Natural killer cell (primary cell): Measurements from ENCODE around the gene MOCS3. TPM values are rescaled to one million over a fixed set of nuclear protein-coding genes. Genes with fewer than 3 reads are reported as not detected.

Source experiments
- ATAC-seq, 3 donors: fragments of 150-1000 bp in 2 of 3; fragments of 200-7000 bp in 1 of 3; cut with Tn5 transposase; 1 replicate in 1 of 3; 2 replicates in 2 of 3; pipeline ENCODE4 v1.10.0; 2021; ENCODE audit warnings: mild to moderate bottlenecking in 2 of 3, moderate library complexity in 2 of 3
- DNase-seq, 2 donors: peaks; one replicate each; pipeline versions ENCODE4 v3.0.0 to v3.0.0-alpha.2; 2013 to 2021; ENCODE audit warnings: mixed read lengths in 1 of 2
- H3K27ac ChIP-seq: one replicate; pipeline ENCODE4 v1.5.1; 2013; ENCODE audit warnings: mild to moderate bottlenecking, low read length
- H3K27me3 ChIP-seq: one replicate; pipeline ENCODE4 v1.6.1; 2013; ENCODE audit warnings: low read length; ENCODE audit not compliant: control insufficient read depth, insufficient read depth
- H3K36me3 ChIP-seq: one replicate; pipeline ENCODE4 v1.6.1; 2013; ENCODE audit warnings: low read length; ENCODE audit not compliant: control insufficient read depth, insufficient read depth
- H3K4me1 ChIP-seq: one replicate; pipeline ENCODE4 v1.6.1; 2013; ENCODE audit warnings: low read length; ENCODE audit not compliant: control insufficient read depth, insufficient read depth
- H3K4me3 ChIP-seq: one replicate; pipeline ENCODE4 v1.5.1; 2013; ENCODE audit warnings: low read length
- H3K9me3 ChIP-seq: one replicate; pipeline ENCODE4 v1.6.1; 2013; ENCODE audit warnings: low read length; ENCODE audit not compliant: control insufficient read depth, insufficient read depth
- H3K27ac Mint-ChIP-seq, 2 donors: one replicate each; pipeline ENCODE4 v1.8.0; 2022; ENCODE audit warnings: mild to moderate bottlenecking in 2 of 2, mixed read lengths in 2 of 2, moderate library complexity in 1 of 2
- H3K27me3 Mint-ChIP-seq, 2 donors: one replicate each; pipeline ENCODE4 v1.8.0; 2022; ENCODE audit warnings: low read depth in 2 of 2, mixed read lengths in 2 of 2
- H3K36me3 Mint-ChIP-seq: one replicate; pipeline ENCODE4 v1.8.0; 2022; ENCODE audit warnings: mixed read lengths
- H3K4me1 Mint-ChIP-seq, 2 donors: one replicate each; pipeline ENCODE4 v1.8.0; 2022; ENCODE audit warnings: mixed read lengths in 2 of 2
- H3K4me3 Mint-ChIP-seq: one replicate; pipeline ENCODE4 v1.8.0; 2022; ENCODE audit warnings: mild to moderate bottlenecking, moderate library complexity, mixed read lengths
- H3K9me3 Mint-ChIP-seq, 2 donors: one replicate each; pipeline ENCODE4 v1.8.0; 2022; ENCODE audit warnings: mixed read lengths in 2 of 2
- WGBS: methylation state at CpG from one replicate; pipeline ENCODE4 v1.1.7; 2013; ENCODE audit warnings: missing lambda C conversion rate; ENCODE audit not compliant: insufficient coverage; 5-methylcytosine and 5-hydroxymethylcytosine counted together
- intact Hi-C: fragments of 100-400 bp; cut with micrococcal nuclease; formaldehyde crosslinking; loops from one replicate; pipeline ENCODE4 v1.14.2; 2022
- total RNA-seq, 4 donors: library from RNA; stranded (reverse); fragments of 120-200 nt in 1 of 4; gene quantifications; one replicate each; pipeline versions ENCODE4 v1.2.3 to v1.2.4, GENCODE V29; 2013 to 2022
- TF ChIP-seq, protein P1 (sequence below): fragments of 200-600 bp; IDR thresholded peaks from one replicate; pipeline ENCODE4 v1.8.0; 2022; ENCODE audit warnings: antibody characterized with exemption

Gene MOCS3
- total RNA-seq, 3 donors from 2014 or later (not counting 1 experiment from before 2014, with no cell fraction given): 2.2 to 2.5 (median 2.3) TPM

DNA sequence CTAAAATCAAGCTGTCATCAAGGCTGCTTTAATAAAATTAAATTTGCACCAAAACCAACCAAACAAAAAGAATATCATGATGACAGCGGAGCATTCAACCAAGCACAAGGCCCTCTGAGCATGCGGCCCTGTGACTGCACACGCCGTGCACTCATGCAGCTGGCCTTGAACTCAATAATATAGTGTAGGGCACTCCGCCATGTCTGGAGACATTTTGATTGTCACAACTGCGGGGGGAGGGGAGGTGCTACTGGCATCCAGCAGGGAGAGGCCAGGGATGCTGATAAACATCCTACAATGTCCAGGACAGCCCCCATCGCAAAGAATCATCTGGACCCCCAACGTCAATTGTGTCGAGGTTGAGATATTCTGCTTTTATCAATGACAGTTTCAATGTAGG lies 9.7 kb downstream of the MOCS3 start:
- Histone ChIP-seq H3K4me1 (no peaks in the 10 kb centered on the region), H3K4me3 (no peak overlapping the region), H3K9me3 (no peaks in the 10 kb centered on the region), H3K27me3 (no peaks in the 10 kb centered on the region), H3K36me3 (no peaks in the 10 kb centered on the region), H3K27ac (no peak overlapping the region)
- ATAC-seq: no peak
- Mint-ChIP-seq H3K4me3 (no peak overlapping the region), H3K9me3 (no peaks in the 10 kb centered on the region), H3K27me3 (peaks cover 5 to 11% of the 10 kb centered on the region in 2 donors), H3K36me3 (no peaks in the 10 kb centered on the region), H3K27ac (no peak overlapping the region), H3K4me1 (peaks cover 0 to 8% of the 10 kb centered on the region in 2 donors)
- no peak for DNase-seq
- 89% methylated on average over 9 of the region's 9 CpGs for WGBS
- TF ChIP-seq, protein P1, sequence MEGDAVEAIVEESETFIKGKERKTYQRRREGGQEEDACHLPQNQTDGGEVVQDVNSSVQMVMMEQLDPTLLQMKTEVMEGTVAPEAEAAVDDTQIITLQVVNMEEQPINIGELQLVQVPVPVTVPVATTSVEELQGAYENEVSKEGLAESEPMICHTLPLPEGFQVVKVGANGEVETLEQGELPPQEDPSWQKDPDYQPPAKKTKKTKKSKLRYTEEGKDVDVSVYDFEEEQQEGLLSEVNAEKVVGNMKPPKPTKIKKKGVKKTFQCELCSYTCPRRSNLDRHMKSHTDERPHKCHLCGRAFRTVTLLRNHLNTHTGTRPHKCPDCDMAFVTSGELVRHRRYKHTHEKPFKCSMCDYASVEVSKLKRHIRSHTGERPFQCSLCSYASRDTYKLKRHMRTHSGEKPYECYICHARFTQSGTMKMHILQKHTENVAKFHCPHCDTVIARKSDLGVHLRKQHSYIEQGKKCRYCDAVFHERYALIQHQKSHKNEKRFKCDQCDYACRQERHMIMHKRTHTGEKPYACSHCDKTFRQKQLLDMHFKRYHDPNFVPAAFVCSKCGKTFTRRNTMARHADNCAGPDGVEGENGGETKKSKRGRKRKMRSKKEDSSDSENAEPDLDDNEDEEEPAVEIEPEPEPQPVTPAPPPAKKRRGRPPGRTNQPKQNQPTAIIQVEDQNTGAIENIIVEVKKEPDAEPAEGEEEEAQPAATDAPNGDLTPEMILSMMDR: no peak
- intact Hi-C loops: no loop called here

DNA sequence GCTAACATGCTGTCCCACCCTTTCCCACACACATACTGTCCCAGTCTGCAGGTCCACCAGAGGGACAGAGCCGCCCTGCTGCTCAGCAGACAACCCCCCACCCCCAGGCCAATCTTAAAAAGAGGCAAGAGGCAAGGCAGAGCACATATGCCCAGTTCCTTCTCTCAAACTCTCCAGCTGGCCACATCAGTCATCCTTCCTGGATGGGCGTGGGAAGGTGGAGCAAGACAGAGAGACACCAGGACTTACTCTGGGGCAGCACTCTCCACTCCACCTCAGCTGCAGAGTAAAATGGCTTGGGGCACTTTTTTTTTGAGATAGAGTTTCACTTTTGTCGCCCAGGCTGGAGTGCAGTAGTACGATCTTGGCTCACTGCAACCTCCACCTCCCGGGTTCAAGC lies 10.8 kb downstream of the MOCS3 start:
- ATAC-seq: no peak
- Histone ChIP-seq H3K36me3 (no peaks in the 10 kb centered on the region), H3K9me3 (no peaks in the 10 kb centered on the region), H3K4me1 (no peaks in the 10 kb centered on the region), H3K27me3 (no peaks in the 10 kb centered on the region), H3K4me3 (no peak overlapping the region), H3K27ac (no peak overlapping the region)
- H3K9me3 Mint-ChIP-seq: no peaks in the 10 kb centered on the region
- 90% methylated on average over 5 of the region's 5 CpGs for WGBS
- no peaks in the 10 kb centered on the region for H3K36me3 Mint-ChIP-seq
- H3K4me3 Mint-ChIP-seq: no peak overlapping the region
- H3K4me1 Mint-ChIP-seq: peaks cover 0 to 5% of the 10 kb centered on the region in 2 donors
- TF ChIP-seq, protein P1: no peak
- intact Hi-C loops: no loop called here
- no peak for DNase-seq
- no peak overlapping the region for H3K27ac Mint-ChIP-seq
- H3K27me3 Mint-ChIP-seq: peaks cover 9 to 13% of the 10 kb centered on the region in 2 donors

DNA sequence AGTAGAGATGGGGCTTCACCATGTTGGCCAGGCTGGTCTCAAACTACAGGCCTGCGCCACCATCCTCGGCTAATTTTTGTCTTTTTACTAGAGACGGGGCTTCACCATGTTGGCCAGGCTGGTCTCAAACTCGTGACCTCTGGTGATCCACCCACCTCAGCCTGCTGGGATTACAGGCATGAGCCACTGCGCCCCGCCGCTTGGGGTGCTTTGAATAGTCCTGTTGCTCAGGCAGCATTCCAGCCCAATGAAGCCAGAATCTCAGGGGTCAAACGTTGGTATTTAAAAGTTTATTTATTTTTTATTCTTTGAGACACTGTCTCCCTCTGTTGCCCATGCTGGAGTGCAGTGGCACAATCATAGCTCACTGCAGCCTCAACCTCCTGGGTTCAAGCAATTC lies 11.3 kb downstream of the MOCS3 start:
- DNase-seq (no peak), ATAC-seq (no peak)
- H3K27me3 Mint-ChIP-seq: peaks cover 9 to 16% of the 10 kb centered on the region in 2 donors
- H3K4me1 Mint-ChIP-seq: no peaks in the 10 kb centered on the region
- H3K27me3 ChIP-seq: no peaks in the 10 kb centered on the region
- H3K36me3 Mint-ChIP-seq: no peaks in the 10 kb centered on the region
- 89% methylated on average over 8 of the region's 8 CpGs for WGBS
- H3K4me3 Mint-ChIP-seq: no peak overlapping the region
- H3K27ac Mint-ChIP-seq: no peak overlapping the region
- H3K36me3 ChIP-seq: no peaks in the 10 kb centered on the region
- H3K9me3 Mint-ChIP-seq: no peaks in the 10 kb centered on the region
- no peak overlapping the region for H3K4me3 ChIP-seq
- intact Hi-C loops: no loop called here
- TF ChIP-seq, protein P1: no peak
- no peak overlapping the region for H3K27ac ChIP-seq
- no peaks in the 10 kb centered on the region for H3K9me3 ChIP-seq
- H3K4me1 ChIP-seq: no peaks in the 10 kb centered on the region

DNA sequence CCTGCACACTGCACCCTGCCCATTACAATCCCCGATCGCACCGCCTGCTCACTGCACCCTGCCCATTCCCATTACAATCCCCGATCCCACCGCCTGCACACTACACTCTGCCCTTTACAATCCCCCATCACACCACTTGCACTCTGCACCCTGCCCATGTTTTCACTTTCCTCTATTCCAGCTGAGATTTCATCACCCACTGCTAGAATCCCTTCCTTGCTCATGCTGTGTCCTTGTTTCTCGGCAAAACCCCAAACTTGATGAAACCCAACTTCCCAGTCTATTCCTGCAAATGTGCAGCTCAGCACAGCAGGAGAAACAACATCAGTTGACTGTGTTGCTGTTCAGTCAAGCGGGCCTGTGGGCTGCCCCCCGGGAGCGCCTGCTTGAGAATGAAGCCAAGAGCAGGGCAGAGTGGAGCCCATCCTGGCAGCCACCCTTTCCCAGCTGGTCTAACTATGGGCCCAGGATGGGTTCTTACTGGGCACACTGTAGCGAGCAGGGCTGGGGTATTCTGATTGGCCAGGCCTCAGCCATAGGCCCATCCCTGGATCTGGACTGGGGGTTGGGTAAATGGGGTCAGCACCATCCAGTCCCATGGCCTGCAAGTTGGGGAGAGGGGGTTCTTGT lies 17.2 kb downstream of the MOCS3 start:
- H3K9me3 ChIP-seq: no peaks in the 10 kb centered on the region
- DNase-seq (no peak), ATAC-seq (no peak)
- peaks cover 14 to 33% of the 10 kb centered on the region in 2 donors for H3K27me3 Mint-ChIP-seq
- H3K36me3 ChIP-seq: no peaks in the 10 kb centered on the region
- intact Hi-C loops: no loop called here
- TF ChIP-seq, protein P1: no peak
- H3K9me3 Mint-ChIP-seq: no peaks in the 10 kb centered on the region
- no peaks in the 10 kb centered on the region for H3K27me3 ChIP-seq
- H3K27ac ChIP-seq: no peak overlapping the region
- H3K4me1 Mint-ChIP-seq: peaks cover 0 to 6% of the 10 kb centered on the region in 2 donors
- WGBS: 95% methylated on average over 10 of the region's 10 CpGs
- no peak overlapping the region for H3K27ac Mint-ChIP-seq
- H3K36me3 Mint-ChIP-seq: no peaks in the 10 kb centered on the region
- no peak overlapping the region for H3K4me3 ChIP-seq
- H3K4me1 ChIP-seq: no peaks in the 10 kb centered on the region
- H3K4me3 Mint-ChIP-seq: no peak overlapping the region
